Gastroesophageal sphincter (tissue), 3 donors: ENCODE data around the gene SNPH.

ENCODE experiments used
- CTCF ChIP-seq, 4 experiments: fragments of 200-600 bp in 2 of 4; fragments of 450-650 bp in 2 of 4; sonication (generic) in 1 of 4; IDR thresholded peaks; one replicate each; pipeline ENCODE4 v1.5.1; 2017 to 2019; ENCODE audit warnings: antibody characterized with exemption in 4 of 4, mild to moderate bottlenecking in 2 of 4, moderate library complexity in 2 of 4
- POLR2A ChIP-seq, 2 donors: fragments of 450-650 bp; IDR thresholded peaks; one replicate each; pipeline ENCODE4 v1.6.1; 2017; ENCODE audit warnings: antibody characterized with exemption in 2 of 2, mild to moderate bottlenecking in 2 of 2, moderate library complexity in 1 of 2

- TF ChIP-seq POLR2A (IDR thresholded peaks at IDR 0.05) (no peak), CTCF (IDR thresholded peaks at IDR 0.05) (no peak)
Observed at GRCh38 chr20:1297486-1297885, 31.4 kb downstream of the SNPH start.
